RKO (cell line): ENCODE measurements around the gene XRCC3.

Experiments
- DNase-seq: peaks from one replicate; pipeline ENCODE4 v3.0.0-alpha.2; 2016; ENCODE audit warnings: low spot score

Gene XRCC3

DNA sequence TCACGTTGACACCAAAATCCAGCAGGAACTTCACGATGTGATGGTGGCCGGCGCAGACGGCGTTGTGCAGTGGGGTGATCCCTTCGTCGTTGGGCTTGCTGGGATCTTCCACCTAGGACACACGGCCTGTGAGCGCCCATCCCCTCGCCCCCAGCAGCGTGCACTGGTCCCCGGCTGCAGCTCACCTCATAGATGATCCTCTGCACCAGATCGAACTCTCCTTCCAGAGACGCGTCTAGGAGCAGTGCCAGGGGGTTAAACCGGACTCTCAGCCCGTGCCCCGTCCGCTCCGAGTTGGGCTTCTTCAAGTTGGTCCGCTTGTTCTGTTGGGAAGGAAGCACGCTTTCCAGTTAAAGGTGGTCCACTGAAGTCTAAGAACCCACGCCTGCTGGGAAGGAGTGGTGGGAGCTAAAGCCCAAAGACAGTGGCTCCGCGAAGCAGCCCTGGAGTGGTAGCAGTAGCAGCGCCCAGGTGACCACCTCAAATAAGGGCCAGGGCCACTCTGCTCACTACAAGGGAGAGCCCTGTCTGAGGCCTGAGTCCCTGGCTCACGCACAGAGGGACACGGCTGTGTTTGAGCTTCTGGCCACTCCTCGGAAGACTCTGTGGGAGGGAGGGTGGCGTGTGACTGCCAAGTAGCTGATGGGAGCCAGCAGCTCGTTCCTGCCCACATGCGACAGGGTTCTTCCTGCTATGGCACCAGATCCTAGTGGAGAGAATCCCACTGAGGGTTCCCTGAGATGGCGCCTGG is 23.6 kb upstream of the XRCC3 start:
- no peak for DNase-seq

DNA sequence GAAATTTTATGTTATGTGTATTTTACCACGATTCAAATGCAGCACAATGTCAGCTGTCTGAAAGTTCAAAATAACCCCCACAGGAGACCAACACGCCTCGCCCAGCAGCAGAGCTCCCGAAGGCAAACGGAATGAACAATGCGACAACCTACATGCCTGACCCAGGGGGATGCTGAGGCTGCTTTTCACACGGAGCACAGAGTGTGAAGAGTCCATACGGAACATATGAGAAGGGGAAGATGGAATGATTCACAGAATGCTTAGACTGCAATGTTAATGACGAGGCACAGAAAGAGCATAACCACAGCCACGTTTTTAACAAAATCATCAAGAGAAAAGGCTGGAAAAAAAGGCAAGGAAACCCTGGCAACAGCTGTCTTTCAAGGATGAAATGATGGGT is 22.9 kb upstream of the XRCC3 start:
- DNase-seq, result no peak

DNA sequence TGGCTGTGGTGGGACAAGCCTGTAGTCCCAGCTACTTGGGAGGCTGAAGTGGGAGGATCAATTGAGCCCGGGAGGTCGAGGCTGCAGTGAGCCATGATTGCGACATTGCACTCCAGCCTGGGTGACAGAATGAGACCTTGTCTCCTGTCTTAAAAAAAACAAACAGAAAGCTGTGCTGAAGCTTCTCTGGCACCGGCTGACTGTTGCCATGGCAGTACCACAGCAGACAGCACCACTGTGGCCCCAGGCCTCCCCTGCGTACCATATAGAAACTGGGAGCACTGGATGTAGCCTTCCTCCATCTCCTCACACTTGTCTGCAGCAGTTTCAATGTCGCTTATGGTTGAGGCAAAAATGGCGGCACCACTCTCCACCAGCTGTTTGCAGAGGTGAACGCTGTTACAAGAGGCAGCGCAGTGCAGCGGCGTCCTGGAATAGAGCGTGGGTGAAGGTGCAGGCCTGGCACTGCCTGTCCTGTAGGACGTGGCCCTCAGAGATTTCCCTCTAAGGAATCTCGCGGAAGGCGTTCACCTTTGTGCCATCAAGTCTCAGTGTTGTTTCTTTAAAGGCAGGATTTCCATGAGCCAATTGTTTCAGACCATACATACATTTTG is 22.3 kb upstream of the XRCC3 start:
- DNase-seq, result no peak

DNA sequence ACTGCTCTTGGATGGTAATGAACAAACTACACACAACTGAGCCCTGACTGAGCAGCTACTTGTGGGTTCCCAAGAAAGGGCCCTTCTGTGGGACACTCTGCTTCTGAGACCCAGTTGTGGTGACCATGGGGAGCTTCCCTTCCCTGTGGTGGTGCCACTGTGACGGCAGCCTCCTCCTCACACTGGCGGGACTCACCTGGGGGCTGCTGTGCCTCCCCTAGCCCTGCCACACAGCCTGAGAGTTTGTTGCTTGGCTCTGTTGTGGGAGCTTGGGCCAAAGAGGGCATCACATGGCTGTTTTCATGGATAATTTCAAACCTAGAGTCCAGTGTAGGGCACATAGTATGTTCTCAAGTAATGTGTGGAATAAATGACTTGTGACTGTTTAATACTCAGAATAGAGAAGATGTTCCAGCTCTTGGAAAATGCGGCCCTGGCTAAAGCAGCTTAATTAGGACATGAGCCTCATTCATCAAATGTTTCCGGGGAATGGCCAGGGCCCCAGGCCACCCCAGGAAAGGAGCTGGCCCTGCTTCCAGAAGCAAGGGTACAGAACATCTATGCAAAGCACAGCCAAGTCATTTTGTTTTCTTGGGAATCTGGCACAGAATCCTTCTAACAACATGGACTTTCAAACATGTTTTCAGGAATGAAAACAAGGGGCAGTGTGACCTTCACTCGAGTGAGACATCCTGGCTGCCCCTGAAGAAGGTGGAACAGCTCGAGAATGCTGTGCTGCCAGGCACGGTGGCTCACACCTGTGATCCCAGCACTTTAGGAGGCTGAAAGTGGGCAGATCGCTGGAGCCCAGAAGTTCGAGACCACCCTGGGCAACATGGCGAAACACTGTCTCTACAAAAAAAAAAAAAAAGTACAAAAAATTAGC is 21.5 kb upstream of the XRCC3 start:
- DNase-seq, result no peak

DNA sequence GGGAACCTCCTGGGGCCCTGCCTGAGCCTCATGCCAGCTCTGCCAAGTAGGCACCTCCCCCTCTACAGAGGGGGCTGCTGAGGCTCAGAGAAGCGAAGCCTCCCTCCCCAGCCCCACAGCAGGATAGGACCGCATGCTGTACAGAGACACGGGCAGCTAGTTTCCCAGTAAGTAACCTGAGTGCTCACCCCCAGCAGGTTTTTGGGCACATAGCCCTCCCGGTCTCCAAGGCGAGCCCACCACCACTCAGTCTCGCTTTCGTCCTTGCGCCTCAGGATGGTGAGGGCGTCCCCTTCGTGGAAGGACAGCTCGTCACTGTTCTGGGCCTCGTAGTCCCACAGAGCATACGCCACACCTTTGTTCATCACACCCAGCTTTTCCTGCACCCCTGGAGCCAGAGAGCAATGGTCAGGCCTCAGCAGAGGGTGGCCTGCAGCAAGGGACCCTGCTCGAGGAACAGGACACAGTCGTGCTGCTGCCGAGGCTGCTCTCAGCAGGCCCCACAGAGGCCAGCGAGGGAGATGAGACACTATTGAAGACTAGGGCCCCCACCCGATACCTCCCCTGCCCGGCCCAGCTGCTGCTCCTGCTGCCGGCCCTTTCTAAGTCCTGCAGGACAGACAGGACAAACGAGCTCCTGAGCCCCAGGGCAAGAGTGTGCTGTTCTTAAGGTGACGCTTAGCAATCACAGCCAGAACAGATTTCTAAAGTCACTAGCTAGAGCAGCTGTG is 20.7 kb upstream of the XRCC3 start:
- DNase-seq, result no peak

DNA sequence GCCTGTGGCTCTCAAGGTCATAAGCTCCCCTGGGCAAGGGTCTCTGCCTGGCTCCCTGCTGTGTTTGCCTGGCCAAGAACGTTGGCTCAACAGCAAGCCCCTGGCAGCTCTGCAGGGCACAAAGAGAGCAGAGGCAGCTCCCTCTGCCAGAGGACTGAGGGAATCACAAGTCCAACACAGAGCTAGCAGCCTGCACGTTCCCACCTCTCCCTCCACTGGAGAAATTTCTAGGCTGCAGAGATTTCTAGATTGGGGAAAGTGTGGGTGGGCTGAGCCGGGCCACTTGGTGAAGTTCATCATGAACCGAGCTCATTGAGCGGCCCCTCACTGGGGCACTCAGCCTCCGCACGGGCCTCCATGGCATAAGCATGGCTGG is 20.2 kb upstream of the XRCC3 start:
- no peak for DNase-seq

DNA sequence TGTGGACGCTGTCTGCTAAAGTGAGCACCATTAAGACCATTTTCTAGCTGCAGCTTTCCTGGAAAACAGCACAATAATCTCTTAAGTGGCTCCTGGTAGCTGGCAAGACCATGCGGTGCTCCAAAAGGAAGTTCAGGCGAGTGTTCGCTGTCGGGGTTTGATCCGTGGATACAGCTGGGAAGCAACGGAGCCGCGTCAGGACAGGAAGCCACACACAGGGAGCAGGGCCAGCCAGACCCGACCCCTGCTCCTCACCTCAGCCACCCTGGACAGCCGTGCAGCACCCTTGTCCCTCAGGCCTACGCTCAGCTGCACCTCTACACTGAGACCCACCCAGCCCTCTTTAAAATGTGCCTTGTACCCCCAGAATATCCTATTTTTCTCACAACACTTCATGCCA is 19.8 kb upstream of the XRCC3 start:
- DNase-seq, result no peak

DNA sequence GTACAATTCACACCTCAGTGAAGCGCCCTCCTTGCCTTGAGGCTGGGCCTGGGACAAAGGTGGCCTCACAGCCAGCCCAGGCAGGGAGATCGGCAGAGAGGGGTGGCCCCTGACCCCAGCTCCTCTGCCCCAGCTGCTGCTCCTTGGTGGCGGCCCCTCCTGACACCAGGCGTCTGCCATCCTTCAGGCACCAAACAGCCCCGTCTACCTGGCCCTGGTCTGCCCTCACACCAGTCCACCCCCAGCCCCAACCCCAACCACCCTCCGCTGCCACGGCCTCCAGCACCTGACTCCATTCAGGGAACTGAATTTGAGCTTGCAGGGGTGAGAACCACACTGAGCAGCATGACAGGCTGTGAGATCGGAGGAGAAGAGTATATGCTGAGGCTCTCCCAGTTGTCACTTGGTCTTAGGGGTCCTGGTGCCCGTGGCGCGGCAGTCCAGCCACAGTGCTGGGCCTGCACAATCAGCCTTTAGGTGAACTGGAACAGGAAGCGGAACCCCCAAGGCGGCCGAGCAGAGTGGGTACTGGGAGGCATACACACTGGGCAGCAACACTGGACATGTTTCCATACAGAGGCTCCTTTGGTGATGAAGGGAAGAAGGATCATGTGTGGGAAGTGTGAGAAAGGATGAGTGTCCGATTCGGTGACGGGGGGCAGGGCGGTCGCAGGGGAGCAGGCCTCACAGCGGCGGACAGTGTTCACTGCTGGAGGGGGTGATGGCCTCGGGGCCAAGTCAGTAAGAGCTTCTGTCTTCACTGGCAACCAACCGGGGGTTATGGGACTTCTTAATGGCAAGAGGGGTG is 19.0 kb upstream of the XRCC3 start:
- no peak for DNase-seq

DNA sequence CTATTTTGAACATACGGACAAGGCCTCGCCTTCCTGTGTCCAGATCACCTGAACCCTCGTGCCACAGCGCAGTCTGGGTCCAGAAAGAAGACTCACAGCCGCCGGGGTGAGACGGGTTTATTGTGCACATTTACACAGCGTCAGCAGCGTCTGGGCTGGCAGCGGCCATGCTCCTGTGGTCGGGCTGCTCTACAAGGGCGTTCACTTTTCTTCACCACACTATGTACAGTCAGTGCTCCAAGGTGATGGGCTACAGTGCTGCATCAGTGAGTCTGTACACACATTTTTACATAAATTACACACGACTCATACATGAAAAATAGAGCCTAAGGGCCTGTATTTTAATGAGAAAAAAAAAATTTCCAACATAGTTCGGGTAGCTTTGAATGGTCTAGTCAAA is 18.4 kb upstream of the XRCC3 start:
- DNase-seq, result no peak

DNA sequence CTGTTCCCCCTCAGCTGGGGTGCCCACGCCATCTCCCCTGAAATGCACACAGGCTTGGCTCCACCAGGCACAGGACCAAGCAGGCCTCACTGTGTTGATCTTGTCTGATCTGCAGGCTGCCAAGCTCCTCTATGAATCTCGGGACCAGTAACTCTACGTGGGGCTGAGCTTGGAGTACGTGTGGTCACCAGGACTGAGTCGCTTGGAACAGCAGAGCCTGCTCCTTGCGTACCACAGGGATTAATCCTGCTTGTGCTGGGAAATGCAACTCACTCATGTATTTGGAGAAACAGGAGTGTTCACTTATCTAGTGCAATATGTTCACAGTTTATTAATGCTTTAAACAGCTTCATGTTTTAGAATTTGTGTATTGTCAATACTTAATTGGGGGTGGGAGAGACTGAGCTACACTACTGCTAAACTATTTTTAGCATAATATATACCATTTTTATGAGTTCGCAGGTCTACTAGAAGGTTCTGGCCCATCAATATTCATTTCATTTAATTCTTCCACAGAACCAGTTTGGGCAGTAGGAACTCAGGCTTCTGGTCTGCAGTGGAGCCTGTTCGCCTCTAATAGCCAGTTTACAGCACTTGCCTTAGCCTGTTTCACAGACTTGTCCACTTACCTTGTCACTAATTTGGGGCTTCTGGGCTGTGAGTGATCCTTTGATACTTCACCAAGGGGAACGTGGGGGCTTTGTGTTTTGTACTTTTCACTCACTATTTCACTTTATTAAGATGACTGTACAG is 17.8 kb upstream of the XRCC3 start:
- DNase-seq, result no peak

DNA sequence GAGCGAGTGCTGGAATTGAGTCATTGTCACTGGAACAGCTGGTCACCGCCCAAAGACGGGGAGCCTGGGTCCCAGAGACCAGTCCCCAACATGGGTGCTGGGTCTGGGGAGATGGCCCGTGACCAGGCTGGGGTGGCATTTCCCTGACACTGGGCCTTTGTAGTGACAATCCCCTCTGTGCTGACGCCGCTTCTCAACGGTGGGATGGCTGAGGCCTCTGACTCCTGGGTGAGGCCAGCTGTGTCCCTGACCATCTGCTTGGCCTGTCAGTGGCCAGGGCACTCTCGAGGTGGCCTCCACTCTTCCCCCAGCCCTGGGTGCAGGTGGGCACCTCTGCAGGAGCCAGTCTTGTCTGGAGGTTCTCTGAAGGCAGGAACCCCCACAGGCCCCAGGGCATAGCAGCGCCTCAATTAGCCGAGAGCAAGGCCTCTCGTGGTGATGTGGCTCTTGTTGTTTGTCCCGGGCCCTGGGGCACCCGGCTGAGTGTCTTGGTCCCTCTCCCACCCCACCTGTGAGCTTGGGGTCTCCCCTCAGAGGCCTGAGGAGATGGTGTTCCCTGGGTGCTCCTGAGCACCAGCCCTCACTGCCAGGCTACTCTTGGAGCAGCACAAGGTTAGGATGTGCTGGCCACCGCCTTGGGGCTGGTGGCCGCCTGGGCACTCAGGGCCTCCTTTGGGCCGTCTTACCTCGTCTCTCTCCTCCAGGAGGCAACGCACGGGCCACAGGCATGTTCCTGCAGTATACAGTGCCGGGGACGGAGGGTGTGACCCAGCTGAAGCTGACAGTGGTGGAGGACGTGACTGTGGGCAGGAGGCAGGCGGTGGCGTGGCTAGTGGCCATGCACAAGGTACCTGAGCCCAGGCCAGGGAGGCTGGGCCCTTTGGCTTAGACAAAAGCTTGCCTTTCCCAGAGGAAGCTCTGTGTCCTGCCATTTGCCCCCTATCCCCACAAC is 16.9 kb upstream of the XRCC3 start:
- DNase-seq, result no peak

DNA sequence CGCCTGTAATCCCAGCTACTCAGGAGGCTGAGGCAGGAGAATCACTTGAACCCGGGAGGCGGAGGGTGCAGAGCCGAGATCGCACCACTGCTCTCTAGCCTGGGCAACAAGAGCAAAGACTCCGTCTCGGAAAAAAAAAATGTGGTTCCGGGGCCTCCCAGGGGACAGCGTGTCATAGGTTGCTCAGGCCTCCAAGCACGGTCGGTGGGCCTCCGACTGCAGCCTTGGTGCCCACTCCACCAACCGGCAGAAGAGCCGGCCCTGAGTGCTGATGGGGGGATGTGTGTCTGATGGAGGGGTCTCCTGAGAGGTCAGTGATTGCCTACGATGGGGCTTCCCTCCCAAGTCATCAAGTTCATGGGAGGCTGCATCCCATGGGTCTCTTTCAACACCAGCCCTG is 16.2 kb upstream of the XRCC3 start:
- no peak for DNase-seq

DNA sequence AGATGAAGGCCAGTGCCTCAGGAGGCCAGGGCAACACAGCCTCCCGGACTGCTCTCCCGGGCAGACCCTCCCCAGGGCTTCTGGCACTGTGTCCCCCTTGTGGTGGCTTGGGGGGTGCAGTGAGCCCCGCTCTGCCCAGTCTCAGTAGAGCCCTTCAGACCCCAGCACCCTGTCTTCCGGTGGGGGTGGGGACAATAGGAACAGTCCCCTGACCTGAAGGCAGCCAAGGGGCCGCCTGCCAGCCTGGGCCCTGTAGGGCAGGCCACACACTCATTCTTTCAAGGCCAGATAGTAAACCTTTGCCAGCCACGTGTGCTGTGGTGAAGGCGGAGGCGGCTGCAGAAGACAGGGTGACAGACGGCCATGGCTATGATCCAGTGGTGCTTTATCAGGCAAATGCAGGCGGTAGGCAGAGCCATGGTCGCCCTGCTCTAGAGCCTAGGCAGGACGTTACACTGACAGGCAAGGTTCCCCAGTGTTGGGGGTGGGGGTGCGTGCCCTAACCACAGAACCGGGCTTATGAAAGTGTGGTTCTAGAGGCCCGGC is 15.3 kb upstream of the XRCC3 start:
- DNase-seq, result no peak

DNA sequence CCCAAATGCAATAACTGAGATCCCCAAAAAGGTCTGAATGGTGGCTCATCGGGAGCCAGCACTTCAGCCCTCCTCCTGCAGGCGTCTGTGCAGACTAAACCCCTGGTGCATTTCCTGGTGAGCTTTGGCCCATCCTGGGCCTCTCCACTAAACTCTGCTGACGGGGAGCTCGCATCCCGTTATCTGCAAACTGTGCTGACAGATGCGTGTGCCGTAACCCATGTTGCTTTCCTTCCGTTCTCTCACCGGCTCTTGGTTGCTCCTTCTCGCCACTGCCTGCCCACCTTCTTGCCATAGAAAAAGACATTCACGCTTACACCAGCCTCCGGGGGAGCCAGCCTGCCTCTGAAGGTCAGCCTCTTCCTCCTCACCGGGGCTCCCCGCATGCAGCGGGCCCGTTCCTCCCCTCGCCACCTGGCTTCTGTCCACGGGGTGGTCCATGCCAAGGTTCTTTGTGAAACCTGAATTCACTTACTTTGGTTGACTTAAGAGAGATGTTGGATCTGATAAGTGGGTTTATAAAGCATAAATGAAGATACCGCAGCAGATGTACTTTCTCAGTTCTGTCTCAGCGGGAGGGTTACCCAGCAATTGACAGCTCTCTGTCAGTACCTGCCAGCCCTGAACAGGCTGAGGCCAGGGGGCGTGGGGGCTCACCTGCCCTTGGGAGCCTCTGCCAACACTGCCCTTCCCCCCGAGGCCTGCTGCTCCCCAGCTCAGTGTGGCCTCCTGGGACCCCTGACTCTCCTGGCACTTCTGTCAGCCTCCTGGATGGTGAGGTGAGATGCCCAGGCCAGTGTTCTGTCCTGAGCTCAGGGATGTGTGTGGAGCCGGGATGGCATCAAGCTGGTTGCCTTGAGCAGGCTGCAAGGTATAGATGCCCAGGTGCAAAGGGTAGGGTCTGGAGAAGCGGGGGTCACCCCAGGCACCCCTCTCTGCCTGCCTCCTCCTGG is 14.5 kb upstream of the XRCC3 start:
- no peak for DNase-seq

DNA sequence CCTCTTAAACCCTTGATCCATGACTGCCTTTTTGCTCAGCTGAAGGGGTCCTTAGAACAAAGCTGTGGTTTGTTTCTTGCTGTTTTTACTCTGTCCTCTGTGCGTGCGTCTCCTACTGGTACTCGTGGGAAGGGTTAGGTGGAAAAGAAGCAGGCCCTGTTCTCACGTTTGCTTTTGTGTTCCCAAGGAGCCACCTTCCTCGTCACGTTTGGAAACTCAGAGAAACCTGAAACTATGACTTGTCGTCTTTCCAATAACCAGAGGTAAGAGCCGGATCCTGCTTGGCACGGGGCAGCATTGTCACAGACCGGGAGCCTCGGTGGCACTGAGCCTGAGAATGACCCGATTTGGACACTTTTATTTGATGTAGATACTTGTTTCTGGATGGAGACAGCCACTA is 13.5 kb upstream of the XRCC3 start:
- no peak for DNase-seq

DNA sequence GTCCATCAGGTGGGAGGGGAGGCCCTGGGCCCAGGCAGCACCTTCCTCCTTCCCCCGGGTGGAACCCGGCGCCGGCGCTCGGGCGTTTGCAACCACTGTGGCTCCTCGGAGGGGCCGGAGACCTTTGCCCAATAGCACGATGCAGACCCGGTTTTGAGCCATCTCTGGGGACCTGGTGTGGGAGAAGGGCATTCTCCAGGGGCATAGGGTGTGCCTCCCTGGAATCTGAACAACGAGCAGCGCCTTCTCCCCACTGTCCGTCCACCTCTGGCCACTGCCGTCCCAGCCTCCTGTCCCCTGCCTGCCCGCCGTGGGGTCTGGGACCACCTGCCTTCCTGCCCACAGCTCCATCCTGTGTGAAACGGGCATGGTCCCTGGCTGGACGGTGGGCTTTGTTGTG is 12.9 kb upstream of the XRCC3 start:
- DNase-seq, result no peak

DNA sequence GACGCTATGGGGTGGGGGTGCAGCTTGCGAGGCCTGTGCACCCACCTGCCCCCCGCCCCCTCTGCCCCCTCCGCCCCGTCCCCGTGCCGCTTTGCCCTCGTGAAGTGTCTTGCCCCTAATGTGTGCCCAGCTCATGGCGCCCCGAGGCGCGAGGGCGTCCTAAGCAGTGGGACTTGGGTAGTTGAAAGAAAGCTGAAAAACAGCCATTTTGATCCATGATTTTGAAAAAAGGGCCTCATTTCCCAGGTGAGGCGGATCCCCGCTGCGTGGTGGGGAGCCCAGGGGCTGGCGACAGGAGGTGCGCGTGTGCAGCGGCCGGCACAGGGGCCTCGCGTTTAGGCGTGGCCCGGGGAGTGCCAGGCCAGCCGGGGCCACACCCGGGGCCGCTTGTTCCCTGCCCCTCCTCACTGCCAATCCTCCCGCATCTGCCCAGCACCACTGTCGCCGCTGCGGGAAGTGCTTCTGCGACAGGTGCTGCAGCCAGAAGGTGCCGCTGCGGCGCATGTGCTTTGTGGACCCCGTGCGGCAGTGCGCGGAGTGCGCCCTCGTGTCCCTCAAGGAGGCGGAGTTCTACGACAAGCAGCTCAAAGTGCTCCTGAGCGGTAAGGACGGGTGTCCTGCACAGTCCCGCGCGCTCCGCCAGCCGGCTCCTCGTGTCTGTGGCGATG is 12.2 kb upstream of the XRCC3 start:
- no peak for DNase-seq

DNA sequence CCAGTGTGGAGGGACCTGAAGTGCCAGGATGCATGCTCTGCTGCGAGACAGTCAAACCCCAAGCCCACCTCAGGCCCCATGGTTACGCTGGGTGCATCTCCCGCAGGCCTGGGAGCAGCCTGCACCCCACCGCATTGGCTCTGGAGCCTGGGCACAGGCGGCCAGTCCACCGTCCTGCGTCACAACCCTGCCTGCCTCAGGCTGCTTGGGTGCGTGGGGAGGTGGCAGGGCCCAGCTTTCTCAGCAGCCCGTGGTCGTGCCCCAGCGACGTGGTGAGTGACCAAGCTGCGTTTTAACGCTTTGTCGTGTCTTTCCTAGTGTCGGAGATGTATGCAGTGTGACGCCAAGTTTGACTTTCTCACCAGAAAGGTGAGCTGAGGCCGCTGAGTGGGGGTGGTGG is 11.2 kb upstream of the XRCC3 start:
- no peak for DNase-seq
